ENCODE measurements around the gene PSMC5.
"Not testable (repeated sequence)": the region's sequence is repeated elsewhere in the genome, so short reads cannot be mapped to it uniquely, and the experiment has no call there.

Gene PSMC5

GRCh38 chr17:63786971-63787711 lies 40.1 kb upstream of the PSMC5 start:
- no peak for DNase-seq (ENCODE audit: low read depth)
- TF ChIP-seq CTCF (conservative IDR thresholded peaks at IDR 0.05; ENCODE audit: low read depth, low read length) = no peak

GRCh38 chr17:63790057-63790456 lies 37.2 kb upstream of the PSMC5 start:
- TF ChIP-seq CTCF (conservative IDR thresholded peaks at IDR 0.05; ENCODE audit: low read depth, low read length) = no peak
- no peak overlapping the region for H3K4me3 ChIP-seq (ENCODE audit: low read depth, low read length)
- DNase-seq (ENCODE audit: low read depth) = no peak

More at GRCh38 chr17:63786971-63787711, 40.1 kb upstream of the PSMC5 start:
- H3K4me3 ChIP-seq (ENCODE audit: low read depth, low read length) = no peak overlapping the region

GRCh38 chr17:63792055-63792729 lies 35.0 kb upstream of the PSMC5 start:
- no peak for DNase-seq (ENCODE audit: low read depth)
- no peak overlapping the region for H3K4me3 ChIP-seq (ENCODE audit: low read depth, low read length)

GRCh38 chr17:63796375-63796774 lies 30.9 kb upstream of the PSMC5 start:
- DNase-seq (ENCODE audit: low read depth); H3K4me3 ChIP-seq (ENCODE audit: low read depth, low read length): not testable (repeated sequence)

More at GRCh38 chr17:63792055-63792729, 35.0 kb upstream of the PSMC5 start:
- TF ChIP-seq CTCF (conservative IDR thresholded peaks at IDR 0.05; ENCODE audit: low read depth, low read length) = no peak

- no peak for TF ChIP-seq CTCF (conservative IDR thresholded peaks at IDR 0.05; ENCODE audit: low read depth, low read length)
- H3K4me3 ChIP-seq (ENCODE audit: low read depth, low read length) = no peak overlapping the region
Observed at GRCh38 chr17:63798572-63799106, 28.6 kb upstream of the PSMC5 start.

GRCh38 chr17:63800783-63801182 lies 26.4 kb upstream of the PSMC5 start:
- no peak for DNase-seq (ENCODE audit: low read depth)
- no peak overlapping the region for H3K4me3 ChIP-seq (ENCODE audit: low read depth, low read length)
- no peak for TF ChIP-seq CTCF (conservative IDR thresholded peaks at IDR 0.05; ENCODE audit: low read depth, low read length)

More at GRCh38 chr17:63798572-63799106, 28.6 kb upstream of the PSMC5 start:
- no peak for DNase-seq (ENCODE audit: low read depth)

GRCh38 chr17:63804328-63804727 lies 22.9 kb upstream of the PSMC5 start:
- no peak for TF ChIP-seq CTCF (conservative IDR thresholded peaks at IDR 0.05; ENCODE audit: low read depth, low read length)
- DNase-seq (ENCODE audit: low read depth) = no peak
- H3K4me3 ChIP-seq (ENCODE audit: low read depth, low read length) = no peak overlapping the region

All from choroid plexus epithelial cell (primary cell).